ENCODE measurements around the gene TBC1D10A. TPM values are rescaled to one million over a fixed set of nuclear protein-coding genes. Genes with fewer than 3 reads are reported as not detected.

TBC1D10A gene
- total RNA-seq, 1 donor from 2014 or later, result 51.3 TPM

GRCh38 chr22:30327864-30328345, 1.2 kb upstream of the TBC1D10A start:
- intact Hi-C loops (cut with DNase I), result no loop called here

DNA sequence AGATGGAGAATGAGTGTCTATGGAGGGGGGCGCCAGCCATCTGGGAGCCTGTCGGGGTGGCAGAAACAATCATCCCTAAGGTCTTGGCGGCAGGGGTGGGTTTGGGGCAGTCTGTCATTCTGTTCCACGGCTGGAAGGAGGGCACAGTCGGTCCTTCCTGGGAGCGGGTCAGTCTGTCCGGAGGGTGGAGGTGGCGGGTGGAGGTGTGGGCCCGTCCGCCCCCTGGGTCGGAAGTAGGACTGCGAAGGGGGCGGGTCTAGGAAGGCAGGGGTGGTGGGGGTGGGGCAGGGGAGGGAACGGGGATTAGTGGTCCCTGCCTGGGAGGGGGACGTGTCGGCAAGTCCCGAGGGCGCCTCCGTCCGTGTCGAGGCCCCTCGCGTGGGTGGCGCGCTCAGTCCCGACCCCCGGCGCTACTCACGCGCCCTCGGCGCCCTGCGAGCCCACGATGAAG, 461 bp downstream of the TBC1D10A start:
- Histone ChIP-seq H3K4me1 (peaks cover 57% of the 10 kb centered on the region), H3K27me3 (no peaks in the 10 kb centered on the region), H3K27ac (peak overlapping the region; percentile 93), H3K36me3 (peaks cover 0 to 2% of the 10 kb centered on the region in 2 donors), H3K4me3 (peak overlapping the region; percentile 93 to 94), H3K9me3 (no peaks in the 10 kb centered on the region)
- intact Hi-C loops (cut with DNase I), result no loop called here
- no peak for DNase-seq (ENCODE audit: extremely low spot score in 2 of 2)
- TF ChIP-seq POLR2A (IDR thresholded peaks at IDR 0.05) (no peak), POLR2AphosphoS5 (IDR thresholded peaks at IDR 0.05; ENCODE audit: insufficient read depth in 1 of 2, low read depth in 1 of 2) (no peak)
- TF ChIP-seq, protein P1, sequence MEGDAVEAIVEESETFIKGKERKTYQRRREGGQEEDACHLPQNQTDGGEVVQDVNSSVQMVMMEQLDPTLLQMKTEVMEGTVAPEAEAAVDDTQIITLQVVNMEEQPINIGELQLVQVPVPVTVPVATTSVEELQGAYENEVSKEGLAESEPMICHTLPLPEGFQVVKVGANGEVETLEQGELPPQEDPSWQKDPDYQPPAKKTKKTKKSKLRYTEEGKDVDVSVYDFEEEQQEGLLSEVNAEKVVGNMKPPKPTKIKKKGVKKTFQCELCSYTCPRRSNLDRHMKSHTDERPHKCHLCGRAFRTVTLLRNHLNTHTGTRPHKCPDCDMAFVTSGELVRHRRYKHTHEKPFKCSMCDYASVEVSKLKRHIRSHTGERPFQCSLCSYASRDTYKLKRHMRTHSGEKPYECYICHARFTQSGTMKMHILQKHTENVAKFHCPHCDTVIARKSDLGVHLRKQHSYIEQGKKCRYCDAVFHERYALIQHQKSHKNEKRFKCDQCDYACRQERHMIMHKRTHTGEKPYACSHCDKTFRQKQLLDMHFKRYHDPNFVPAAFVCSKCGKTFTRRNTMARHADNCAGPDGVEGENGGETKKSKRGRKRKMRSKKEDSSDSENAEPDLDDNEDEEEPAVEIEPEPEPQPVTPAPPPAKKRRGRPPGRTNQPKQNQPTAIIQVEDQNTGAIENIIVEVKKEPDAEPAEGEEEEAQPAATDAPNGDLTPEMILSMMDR (IDR thresholded peaks at IDR 0.05), result no peak

More at GRCh38 chr22:30327864-30328345, 1.2 kb upstream of the TBC1D10A start:
- DNase-seq (ENCODE audit: extremely low spot score in 2 of 2), result no peak
- no peaks in the 10 kb centered on the region for H3K9me3 ChIP-seq
- peaks cover 0 to 15% of the 10 kb centered on the region in 2 donors for H3K36me3 ChIP-seq
- TF ChIP-seq POLR2AphosphoS5 (IDR thresholded peaks at IDR 0.05; ENCODE audit: insufficient read depth in 1 of 2, low read depth in 1 of 2), result no peak
- TF ChIP-seq POLR2A (IDR thresholded peaks at IDR 0.05), result no peak
- TF ChIP-seq, protein P1 (IDR thresholded peaks at IDR 0.05), result no peak
- no peaks in the 10 kb centered on the region for H3K27me3 ChIP-seq
- no peak overlapping the region for H3K4me3 ChIP-seq
- H3K27ac ChIP-seq, result no peak overlapping the region
- peaks cover 41% of the 10 kb centered on the region for H3K4me1 ChIP-seq

DNA sequence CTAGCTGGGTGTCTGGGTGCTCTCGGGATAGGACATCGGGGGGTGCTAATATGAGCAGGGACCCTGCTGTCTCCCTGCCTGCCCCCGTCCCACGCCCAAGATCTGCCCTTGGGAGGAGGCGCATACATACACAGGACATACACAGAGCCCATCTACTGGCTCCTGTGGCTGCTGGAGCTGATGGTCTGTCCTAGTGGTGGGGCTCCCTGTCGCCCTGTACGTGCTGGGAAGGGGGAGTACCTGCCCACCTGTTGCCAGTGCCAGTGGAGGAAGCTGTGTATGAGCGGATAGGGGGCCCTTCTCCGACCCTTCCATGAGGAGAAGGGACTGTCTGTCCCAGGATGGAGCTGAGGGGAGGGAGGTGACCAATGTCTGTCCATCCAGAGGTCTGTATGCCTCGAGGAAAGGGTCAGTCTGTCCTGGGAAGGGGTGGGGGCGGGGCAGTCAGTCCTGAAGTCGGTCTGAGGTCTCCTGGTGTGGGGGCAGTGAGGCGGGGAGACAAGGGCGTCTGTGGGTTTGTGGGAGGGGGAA, 952 bp downstream of the TBC1D10A start:
- H3K27ac ChIP-seq, result peak overlapping the region; percentile 93
- intact Hi-C loops (cut with DNase I), result no loop called here
- peaks cover 62% of the 10 kb centered on the region for H3K4me1 ChIP-seq

DNA sequence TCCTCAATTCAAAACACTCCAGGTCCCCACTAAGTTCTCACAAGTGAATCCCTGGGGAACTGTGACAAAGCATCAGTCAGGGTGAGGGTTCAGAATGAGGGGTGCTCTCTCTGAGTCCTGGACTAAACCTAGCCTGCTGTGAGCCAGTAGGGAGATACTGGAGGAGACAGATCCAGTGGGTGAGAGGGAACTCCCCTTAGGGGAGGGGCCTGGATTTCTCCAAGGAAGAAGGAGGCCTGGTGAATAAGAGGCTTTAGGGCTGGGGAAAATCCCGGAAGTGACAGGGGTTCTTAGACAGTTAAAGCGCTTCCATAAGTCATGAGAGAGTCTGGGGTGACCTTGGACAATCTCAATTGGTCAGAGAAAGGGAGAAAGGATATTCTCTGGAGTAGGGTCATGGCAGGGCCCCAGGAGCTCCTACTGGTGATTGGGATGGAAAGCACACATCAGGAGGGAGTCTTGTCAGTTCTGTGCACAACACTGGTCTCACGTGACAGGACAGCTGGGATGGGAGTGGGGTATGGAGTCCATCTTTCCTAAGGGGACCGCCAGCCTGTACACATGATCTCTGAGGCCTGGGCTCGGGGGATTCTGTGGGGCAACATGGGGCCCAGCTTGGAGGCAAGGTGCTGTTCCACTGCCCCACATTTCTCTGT, 1.5 kb downstream of the TBC1D10A start:
- no peak for DNase-seq (ENCODE audit: extremely low spot score in 2 of 2)
- Histone ChIP-seq H3K36me3 (peaks cover 0 to 6% of the 10 kb centered on the region in 2 donors), H3K4me1 (peaks cover 68% of the 10 kb centered on the region), H3K9me3 (no peaks in the 10 kb centered on the region), H3K27ac (peak overlapping the region; percentile 93), H3K4me3 (peak overlapping the region; percentile 93 to 94), H3K27me3 (no peaks in the 10 kb centered on the region)
- intact Hi-C loops (cut with DNase I), result no loop called here
- peak in 1 of 2 donors; percentile 82 for TF ChIP-seq POLR2AphosphoS5 (IDR thresholded peaks at IDR 0.05; ENCODE audit: insufficient read depth in 1 of 2, low read depth in 1 of 2)
- TF ChIP-seq, protein P1 (IDR thresholded peaks at IDR 0.05), result no peak
- no peak for TF ChIP-seq POLR2A (IDR thresholded peaks at IDR 0.05)

More for the DNA sequence above, 952 bp downstream of the TBC1D10A start:
- Histone ChIP-seq H3K36me3 (peaks cover 0 to 2% of the 10 kb centered on the region in 2 donors), H3K4me3 (peak overlapping the region; percentile 93 to 94), H3K9me3 (no peaks in the 10 kb centered on the region), H3K27me3 (no peaks in the 10 kb centered on the region)
- no peak for TF ChIP-seq POLR2AphosphoS5 (IDR thresholded peaks at IDR 0.05; ENCODE audit: insufficient read depth in 1 of 2, low read depth in 1 of 2)
- TF ChIP-seq, protein P1 (IDR thresholded peaks at IDR 0.05), result no peak
- no peak for TF ChIP-seq POLR2A (IDR thresholded peaks at IDR 0.05)
- DNase-seq (ENCODE audit: extremely low spot score in 2 of 2), result no peak
